HepG2 (cell line): ENCODE data around the gene SGSH. TPM values are rescaled to one million over a fixed set of nuclear protein-coding genes. Genes with fewer than 3 reads are reported as not detected.

Source experiments
- CEBPZ ChIP-seq: IDR thresholded peaks from 2 replicates; pipeline ENCODE4 v1.6.1; 2012; ENCODE audit warnings: low read length, improper control_type of control experiment
- FOXA1 ChIP-seq, 2 experiments: fragments of 450-650 bp in 1 of 2; sonication (generic) in 1 of 2; formaldehyde crosslinking in 1 of 2; IDR thresholded peaks; 2 replicates each; pipeline versions ENCODE4 v1.4.0 to v1.6.1; 2016 to 2020; ENCODE audit warnings: missing genetic modification reagents in 1 of 2
- MAFF ChIP-seq: IDR thresholded peaks from 2 replicates; pipeline ENCODE4 v1.6.1; 2011; ENCODE audit warnings: low read depth, low read length, improper control_type of control experiment
- MLXIP ChIP-seq: sonication (generic); formaldehyde crosslinking; IDR thresholded peaks from 2 replicates; pipeline ENCODE4 v1.9.0; 2021; ENCODE audit warnings: missing genetic modification reagents, borderline replicate concordance
- MXI1 ChIP-seq: IDR thresholded peaks from 3 replicates; pipeline ENCODE4 v1.6.1; 2012; ENCODE audit warnings: low read depth, low read length, inconsistent platforms, borderline replicate concordance
- MYPOP ChIP-seq: sonication (generic); formaldehyde crosslinking; IDR thresholded peaks from 2 replicates; pipeline ENCODE4 v1.8.1; 2023; ENCODE audit warnings: mild to moderate bottlenecking, moderate library complexity, missing genetic modification reagents
- NFE2L1 ChIP-seq: sonication (generic); formaldehyde crosslinking; IDR thresholded peaks from 2 replicates; pipeline ENCODE4 v1.4.0; 2020; ENCODE audit warnings: missing genetic modification reagents, mild to moderate bottlenecking, borderline replicate concordance
- ZBTB34 ChIP-seq: sonication (generic); formaldehyde crosslinking; IDR thresholded peaks from 2 replicates; pipeline ENCODE4 v1.8.0; 2022; ENCODE audit warnings: mild to moderate bottlenecking, missing genetic modification reagents
- ZNF333 ChIP-seq: sonication (generic); formaldehyde crosslinking; IDR thresholded peaks from 2 replicates; pipeline ENCODE4 v1.4.0; 2020; ENCODE audit warnings: mild to moderate bottlenecking, missing genetic modification reagents, borderline replicate concordance
- ZNF44 ChIP-seq: sonication (generic); formaldehyde crosslinking; IDR thresholded peaks from 2 replicates; pipeline ENCODE4 v1.5.1; 2020; ENCODE audit warnings: mild to moderate bottlenecking, missing genetic modification reagents
- ZNF451 ChIP-seq: sonication (generic); formaldehyde crosslinking; IDR thresholded peaks from 2 replicates; pipeline ENCODE4 v1.5.0; 2020; ENCODE audit warnings: mild to moderate bottlenecking, missing genetic modification reagents
- ZNF687 ChIP-seq: sonication (generic); formaldehyde crosslinking; IDR thresholded peaks from 2 replicates; pipeline ENCODE4 v1.5.1; 2020; ENCODE audit warnings: mild to moderate bottlenecking, missing genetic modification reagents, moderate library complexity
- ZNF883 ChIP-seq: sonication (generic); formaldehyde crosslinking; IDR thresholded peaks from 2 replicates; pipeline ENCODE4 v1.5.1; 2020; ENCODE audit warnings: mild to moderate bottlenecking, missing genetic modification reagents; ENCODE audit errors: not compliant biosample characterization
- ZSCAN29 ChIP-seq: sonication (generic); formaldehyde crosslinking; conservative IDR thresholded peaks from 2 replicates; pipeline ENCODE4 v1.4.0; 2020; ENCODE audit warnings: mild to moderate bottlenecking, missing genetic modification reagents
- polyA plus RNA-seq, 8 experiments: library from polyadenylated mRNA; depleted of rRNA in 3 of 8; stranded (reverse) in 7 of 8; unstranded in 1 of 8; fragments of >200 nt; fragmentation: Illumina TruSeq in 4 of 8; extraction: Trizol in 4 of 8; gene quantifications; 2 replicates each; pipeline versions ENCODE4 v1.2.1 to v1.2.3, GENCODE V29; 2011 to 2016; ENCODE audit warnings: low read depth in 4 of 8, missing spikeins in 1 of 8, mixed read lengths in 1 of 8; ENCODE audit not compliant: insufficient read depth in 1 of 8
- total RNA-seq, 5 experiments: library from RNA; depleted of rRNA; stranded (reverse); fragments of >200 nt; fragmentation: Illumina TruSeq; extraction: Trizol; gene quantifications; 2 replicates each; pipeline ENCODE4 v1.2.3, GENCODE V29; 2016; ENCODE audit warnings: low read depth in 1 of 5

SGSH gene
- total and polyA plus RNA-seq, 2 of the 13 experiments (the other 11 are each of a cell fraction or from before 2014, with no cell fraction given), result 12.2 to 17.6 TPM

GRCh38 chr17:80243526-80244433 is 23.6 kb upstream of the SGSH start (continued):
- TF ChIP-seq MYPOP (CRISPR knock-in tag) (no peak), MLXIP (CRISPR knock-in tag) (no peak), MAFF (no peak), ZNF883 (peak; percentile 25), ZNF333 (CRISPR knock-in tag) (no peak), NFE2L1 (CRISPR knock-in tag) (no peak), ZBTB34 (no peak), ZNF451 (CRISPR knock-in tag) (no peak), MXI1 (no peak), CEBPZ (no peak), ZSCAN29 (CRISPR knock-in tag) (no peak), ZNF44 (CRISPR knock-in tag) (no peak), ZNF687 (CRISPR knock-in tag) (peak; percentile 31; the same call in 1 of the 2 replicates), FOXA1 (IDR thresholded peaks at IDR 0.05) (no peak), FOXA1 (CRISPR knock-in tag; IDR thresholded peaks at IDR 0.05) (no peak)
